Jurkat, Clone E6-1 (cell line): Measurements from ENCODE around the gene HOXC13.

Experiments used
- DNase-seq: peaks from one replicate; pipeline ENCODE4 v3.0.0-alpha.2; 2011; ENCODE audit warnings: low read depth, low spot score
- H3K4me3 ChIP-seq: 2 replicates; pipeline ENCODE4 v1.5.1; 2011; ENCODE audit warnings: mild to moderate bottlenecking, low read length, control low read depth, moderate library complexity

HOXC13 gene

DNA sequence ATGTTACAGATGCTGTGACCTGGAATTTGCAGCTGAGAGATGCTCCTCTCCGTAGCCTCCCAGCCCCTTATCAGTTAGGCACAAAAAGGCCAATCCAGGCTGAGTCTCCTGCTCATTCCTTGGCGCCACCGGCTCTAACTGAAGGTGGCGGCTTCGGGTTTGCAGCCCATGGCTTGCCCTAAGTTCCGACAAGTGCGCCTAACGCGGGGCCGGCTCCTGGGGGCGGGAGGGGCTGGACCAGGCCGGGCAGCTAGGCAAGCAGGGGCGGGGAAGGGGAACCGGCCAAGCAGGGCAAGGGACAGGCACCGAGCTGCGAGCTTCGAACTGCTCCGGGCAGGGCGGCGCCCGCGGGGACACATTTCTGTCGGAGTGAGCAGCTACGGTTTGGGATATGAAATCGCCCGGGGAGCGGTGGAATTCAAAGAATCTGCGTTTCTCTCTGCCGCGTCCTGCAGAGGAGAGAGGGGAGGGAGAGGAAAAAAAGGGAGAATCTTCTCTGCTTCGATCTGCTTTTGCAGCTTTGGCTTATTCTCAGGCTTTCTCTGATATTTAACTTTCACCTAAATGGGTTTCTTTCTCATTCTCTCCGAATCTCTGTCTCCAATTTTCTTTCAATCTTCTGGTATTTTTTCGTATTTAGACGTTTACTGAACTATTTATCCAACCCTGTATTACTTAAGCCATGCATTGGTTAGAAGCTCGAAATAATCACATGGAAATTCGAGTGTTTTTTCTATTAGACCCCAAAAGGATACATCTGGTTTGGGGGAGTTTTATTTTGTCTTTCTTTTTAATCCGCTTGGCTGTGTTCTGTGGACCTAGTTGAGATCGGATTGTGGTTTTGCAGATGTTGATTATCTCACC lies 14.5 kb downstream of the HOXC13 start:
- no peak overlapping the region for H3K4me3 ChIP-seq
- DNase-seq = no peak

DNA sequence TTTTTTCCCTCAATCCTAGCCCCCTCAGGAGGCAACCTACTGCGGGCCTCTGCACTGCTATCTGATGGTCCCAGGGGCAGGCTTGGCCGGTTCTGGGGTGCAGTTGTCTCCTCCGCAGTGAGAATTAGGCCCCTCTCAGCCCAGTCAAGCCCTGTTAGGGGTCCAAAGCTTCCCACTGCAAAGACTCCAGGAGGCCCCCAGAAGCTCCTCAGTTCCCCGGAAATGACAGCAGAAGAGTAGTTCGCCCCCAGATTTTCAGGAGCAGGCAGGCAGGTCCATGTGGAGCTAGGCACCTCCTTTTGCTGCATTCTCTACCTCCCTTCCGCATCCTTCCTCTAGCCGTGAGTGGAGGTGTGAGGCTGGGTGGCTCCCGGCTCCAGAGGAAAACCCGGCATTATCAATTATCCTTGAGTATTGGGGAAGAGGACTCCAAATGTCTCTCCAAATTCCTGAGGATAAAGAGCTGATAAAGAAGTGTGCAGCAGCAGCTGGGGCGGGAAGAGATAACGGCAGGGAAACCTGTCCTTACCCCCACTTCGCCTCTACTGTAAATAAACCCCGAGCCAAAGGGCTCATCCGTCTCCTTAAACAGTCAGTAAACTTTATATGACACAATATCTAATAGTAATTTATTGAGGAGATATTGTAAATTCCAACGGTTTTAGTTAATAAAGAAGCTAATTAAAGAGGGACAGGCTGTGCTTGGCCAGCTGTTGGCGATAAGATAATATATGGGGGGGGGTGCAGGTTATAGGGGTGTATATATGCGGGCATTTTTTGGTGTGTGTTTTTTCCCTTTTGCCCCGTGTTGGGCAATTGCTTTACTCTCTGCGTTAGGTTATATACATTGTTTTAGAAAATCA lies 15.4 kb downstream of the HOXC13 start:
- DNase-seq = no peak
- H3K4me3 ChIP-seq = no peak overlapping the region

DNA sequence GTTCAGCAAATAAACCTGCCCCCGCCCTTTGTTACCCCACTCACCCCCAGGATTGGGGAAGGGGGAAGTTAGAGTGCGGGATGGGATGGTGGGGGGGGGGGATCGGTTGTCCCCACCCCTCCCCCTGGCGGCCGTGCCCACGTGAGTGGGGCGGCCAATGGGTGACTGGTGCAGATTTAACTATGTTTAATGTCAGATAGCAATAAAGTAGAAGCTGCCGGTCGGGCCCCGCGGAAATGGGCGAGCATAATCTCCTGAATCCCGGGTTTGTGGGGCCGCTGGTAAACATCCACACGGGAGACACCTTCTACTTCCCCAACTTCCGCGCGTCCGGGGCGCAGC lies 16.0 kb downstream of the HOXC13 start, which contains the start of gene HOXC12:
TSS of gene HOXC12 (plus strand) at position 210 of the 342 bp plus-strand sequence. CDS start at position 237, 27 bp downstream.
- no peak for DNase-seq
- no peak within 1 kb of the TSS for H3K4me3 ChIP-seq

DNA sequence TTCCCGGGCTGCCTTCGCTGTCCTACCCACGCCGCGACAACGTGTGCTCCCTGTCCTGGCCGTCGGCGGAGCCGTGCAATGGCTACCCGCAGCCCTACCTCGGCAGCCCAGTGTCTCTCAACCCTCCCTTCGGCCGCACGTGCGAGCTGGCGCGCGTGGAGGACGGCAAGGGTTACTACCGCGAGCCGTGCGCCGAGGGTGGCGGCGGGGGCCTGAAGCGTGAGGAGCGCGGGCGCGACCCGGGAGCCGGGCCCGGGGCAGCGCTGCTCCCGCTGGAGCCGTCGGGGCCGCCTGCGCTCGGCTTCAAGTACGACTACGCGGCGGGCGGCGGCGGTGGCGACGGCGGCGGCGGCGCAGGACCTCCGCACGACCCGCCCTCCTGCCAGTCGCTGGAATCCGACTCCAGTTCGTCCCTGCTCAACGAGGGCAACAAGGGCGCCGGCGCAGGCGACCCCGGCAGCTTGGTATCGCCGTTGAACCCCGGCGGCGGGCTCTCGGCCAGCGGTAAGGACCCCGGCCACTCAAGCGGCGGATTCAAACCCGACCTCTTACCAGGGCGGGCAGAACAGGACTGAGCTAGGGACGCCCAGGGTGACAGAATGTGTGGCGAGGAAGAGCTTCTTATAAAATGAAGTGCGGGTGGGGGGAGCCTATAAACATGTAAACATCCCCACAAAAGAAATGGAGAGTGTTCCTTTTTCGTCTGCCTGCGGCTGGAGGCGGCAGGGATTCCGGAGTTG lies 16.6 kb downstream of the HOXC13 start:
- DNase-seq = no peak
- no peak overlapping the region for H3K4me3 ChIP-seq

DNA sequence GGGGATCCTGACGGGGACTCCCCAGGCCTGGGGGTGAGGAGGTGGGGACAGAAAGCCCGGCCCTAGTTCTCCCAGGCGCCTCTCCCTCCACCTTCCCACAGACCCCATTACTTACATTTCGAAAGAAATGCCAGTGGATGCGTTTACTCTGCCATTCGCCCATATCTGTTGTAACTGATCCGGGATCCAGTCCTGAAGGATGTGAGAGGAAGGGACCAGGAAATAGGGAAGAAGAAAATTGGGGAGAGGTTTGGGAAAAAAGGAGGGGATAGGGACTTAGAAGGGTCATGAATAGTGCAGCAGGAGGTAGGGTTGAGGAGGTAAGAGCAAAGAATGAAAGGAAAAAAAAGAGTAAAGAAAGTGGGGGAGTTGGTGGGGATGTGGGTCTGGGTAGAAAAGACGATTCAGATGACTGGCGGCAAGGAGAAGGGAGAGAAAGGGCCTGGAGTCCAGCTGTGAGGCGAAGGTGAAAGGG lies 17.2 kb downstream of the HOXC13 start:
- no peak for DNase-seq
- no peak overlapping the region for H3K4me3 ChIP-seq

DNA sequence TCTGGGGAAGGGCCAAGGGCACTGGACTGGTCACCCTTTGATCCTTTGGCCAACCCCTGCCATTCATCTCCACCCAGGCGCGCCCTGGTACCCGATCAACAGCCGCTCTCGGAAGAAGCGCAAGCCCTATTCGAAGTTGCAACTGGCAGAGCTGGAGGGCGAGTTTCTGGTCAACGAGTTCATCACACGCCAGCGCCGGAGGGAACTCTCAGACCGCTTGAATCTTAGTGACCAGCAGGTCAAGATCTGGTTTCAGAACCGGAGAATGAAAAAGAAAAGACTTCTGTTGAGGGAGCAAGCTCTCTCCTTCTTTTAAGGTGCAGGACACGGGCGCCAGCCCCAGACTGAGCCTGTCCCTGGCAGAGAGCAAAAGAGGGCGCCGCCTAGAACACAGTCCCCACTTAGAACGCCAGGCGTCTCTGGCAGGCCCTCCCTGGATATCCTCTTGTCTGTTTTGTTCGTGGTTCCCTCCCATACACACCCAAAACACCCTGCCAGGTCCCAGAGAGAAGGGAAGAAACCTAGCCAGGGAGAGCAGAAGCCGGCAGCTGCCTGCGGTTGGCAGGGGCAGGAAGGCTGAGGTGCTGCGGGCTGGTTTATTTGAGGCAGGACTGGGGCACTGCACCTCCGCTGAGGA lies 17.7 kb downstream of the HOXC13 start:
- DNase-seq = peak; percentile 58
- no peak overlapping the region for H3K4me3 ChIP-seq

DNA sequence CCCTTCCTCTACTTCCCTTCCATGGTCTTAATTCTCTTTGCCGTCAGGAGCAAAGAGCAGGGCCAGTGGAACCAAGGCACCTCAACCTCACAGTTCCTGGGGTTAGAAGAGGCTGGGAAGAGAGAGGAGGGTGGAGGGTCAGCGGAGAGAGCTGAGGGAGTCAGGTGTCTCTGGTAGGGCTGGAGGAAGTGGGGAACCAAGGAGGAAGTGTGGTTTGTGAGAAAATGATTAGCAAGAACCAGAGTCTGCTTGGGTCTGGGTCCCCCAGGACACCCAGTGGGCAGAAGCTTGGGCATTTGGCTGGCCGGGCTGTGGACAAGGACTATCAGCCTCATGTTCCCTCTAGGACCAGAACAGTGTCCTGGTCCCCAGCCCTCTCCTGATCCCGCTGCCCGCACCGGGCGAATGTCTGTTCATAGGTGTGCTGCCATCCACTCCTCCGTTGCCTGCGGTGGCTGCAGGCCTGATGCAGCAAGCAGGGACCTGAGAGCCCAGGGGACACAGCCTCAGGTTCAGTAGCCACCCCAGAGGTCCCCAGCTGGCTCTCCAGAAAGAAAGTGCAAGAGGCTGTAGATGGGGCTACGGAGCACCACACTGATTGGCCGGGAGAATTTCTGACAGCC lies 18.4 kb downstream of the HOXC13 start:
- no peak overlapping the region for H3K4me3 ChIP-seq
- DNase-seq = no peak

DNA sequence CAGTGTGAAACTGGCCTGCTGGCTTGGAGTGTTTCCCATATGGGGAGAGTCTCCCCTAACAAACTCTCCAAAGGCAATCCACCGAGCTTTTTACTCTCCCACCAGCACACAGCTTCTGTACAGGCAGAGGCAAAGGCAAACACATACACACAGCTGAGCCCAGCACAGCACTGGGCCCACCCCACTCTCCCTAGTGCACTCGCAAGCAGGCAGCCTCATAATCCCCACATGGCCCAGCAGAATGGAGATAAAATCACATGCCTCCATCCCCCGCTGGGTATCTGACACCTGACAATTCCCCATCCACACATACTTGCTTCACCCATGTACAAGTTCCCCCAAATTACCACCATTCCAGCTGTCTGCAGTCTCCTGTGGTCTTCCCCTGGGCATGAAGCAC lies 19.5 kb downstream of the HOXC13 start:
- H3K4me3 ChIP-seq = no peak overlapping the region
- no peak for DNase-seq

DNA sequence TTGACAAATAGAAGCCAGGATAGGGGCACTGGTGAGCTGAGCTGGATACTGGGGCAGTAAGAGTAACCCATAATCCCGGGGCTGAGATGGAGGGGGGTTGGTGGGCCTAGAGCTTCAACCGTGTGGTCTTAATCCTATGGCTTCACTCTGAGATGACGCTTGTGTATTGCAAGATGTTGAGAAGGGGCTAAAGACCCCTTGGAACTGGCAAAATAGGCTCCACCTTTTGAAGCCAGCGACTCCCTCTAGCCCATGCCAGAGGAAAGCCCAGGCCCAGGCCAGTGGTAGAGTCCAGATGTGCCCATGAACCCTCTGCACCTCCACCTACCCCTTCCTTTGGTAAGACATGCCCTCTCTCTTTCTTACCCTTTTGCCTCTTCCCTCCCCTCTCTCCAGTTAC lies 20.7 kb downstream of the HOXC13 start:
- H3K4me3 ChIP-seq = no peak overlapping the region
- no peak for DNase-seq

DNA sequence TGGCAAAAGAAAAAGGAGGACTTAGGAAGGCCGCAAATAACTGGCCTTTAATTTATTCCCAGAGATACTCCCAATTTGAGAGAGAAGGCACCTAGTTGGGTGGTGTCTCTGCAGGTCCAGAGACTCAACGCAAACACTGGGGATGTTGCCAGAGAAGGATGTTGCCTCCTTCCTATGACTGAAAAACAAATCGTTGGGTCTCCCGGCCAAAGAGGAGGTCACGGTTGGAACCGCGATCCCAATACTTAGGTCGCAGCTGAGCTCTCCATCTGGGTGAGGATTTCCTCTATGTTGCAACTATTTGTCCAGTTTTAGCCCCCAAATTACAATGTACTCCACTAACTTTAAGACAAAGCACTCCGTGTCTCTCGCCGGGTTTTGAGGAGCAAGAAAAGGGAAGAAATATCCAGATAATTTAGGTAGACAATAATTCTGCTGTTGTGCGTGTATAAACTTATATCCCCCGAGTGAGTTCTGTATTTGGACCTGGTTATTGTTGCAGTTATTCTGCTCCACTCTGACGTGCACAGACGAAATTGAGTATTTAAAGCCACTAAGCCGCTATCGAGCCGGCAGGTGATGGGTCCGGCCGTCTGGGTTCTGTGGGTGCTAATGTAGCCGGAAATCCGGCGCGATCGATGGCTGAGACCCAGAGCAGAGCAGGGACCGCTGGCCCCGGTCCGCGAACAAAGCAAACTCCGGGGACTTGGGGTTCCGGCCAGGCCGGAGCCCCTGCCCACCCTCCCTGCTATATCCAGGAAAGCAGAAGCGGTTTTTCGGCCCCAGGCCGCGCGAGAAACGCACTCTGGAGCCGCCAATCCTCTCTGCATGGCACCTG lies 21.8 kb downstream of the HOXC13 start:
- no peak overlapping the region for H3K4me3 ChIP-seq
- no peak for DNase-seq

DNA sequence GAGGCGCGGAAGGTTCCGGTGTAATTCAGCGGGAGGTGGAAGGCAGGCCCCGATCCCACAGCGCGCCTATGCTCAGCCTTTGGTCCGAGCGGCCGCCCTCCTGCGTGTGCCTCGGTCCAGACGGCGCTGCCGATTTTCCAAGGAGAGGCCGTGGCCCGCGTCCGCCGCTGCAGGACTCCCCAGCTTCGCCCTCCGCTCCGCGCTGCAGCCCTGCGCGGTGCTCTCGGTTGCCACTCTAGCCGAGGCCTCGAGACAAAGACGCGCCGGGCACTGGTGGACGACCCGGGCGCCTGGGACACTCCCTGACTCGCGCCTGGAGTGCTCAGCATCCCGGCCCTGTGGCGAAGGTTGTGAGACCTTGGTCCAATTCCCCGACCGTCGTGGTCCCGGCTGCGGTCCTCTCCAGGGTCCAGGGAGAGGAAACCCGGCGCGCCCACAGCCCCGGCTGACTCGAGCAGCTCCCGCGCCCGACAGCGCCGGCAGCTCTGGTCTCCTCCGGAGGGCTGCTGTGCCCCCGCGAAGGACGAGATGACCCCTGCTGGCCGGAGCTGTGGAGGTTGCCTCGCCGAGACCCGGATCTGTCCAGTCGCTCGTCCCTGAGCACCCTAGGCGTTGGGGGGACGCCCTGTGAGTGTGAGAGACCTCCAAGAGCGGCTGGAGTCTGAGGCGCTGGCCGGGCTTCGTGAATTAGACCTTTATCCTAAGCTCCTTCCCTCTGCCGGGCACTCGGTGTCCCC lies 22.6 kb downstream of the HOXC13 start:
- no peak for DNase-seq
- H3K4me3 ChIP-seq = no peak overlapping the region

DNA sequence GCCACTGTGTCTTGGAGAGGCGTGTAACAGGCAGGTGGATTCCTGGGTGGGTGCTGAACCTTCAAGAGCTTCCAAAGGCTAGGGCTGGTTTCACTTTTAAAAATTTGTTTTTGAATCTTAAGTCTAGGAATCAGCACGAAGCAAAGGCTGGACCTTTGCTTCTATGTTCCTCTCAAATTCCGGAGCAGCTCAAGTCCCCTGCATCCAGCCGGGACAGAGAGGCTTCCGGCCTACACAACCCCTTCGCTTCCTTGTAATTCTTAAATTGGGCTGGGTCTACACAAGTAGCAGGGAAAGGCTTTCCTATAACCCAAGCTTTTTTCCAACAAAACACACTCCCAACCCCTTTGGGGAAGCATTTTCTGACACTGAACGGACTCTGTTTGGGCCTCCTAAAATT lies 24.4 kb downstream of the HOXC13 start:
- no peak for DNase-seq
- no peak overlapping the region for H3K4me3 ChIP-seq

DNA sequence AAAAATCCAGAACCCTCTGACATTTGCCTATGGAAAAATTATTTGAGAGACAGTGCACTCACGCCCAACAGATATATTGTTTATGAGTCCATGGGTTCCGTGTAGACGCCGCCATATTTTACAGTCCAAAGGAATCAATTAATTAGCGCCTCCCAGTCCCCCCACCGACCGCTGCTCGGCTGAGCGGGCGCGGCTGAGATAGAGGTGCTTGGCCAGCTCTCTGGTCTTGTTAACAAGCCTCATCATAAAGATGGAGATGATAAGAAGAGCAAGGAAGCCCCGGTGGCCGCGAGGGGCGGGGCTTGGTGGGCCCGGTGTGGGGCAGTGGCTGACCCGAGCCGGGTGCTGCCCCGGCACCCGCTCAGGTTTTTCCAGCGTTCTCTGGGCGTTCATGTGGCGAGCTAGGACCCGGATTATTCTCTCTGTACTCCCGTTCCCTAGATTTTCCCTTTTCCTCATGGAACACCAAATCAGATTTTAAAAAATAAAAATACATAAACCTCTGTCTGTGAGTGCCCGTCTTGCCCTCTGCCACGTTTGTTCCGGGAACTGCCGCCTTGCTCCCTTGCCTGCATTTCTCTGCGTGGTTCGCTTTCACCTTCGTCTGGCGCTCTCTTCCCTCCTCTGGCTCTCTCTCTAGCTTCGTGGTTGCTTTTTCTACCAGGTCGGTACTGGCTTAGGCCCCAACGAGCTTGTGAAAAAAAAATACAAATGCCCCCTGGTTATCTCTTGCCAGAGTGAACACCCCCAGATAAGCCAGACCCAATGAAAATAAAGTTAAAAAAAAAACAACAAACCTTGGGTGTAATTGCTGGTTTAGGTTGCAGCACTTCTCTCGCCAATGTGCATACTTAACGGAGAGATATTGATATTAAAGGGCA lies 25.0 kb downstream of the HOXC13 start:
- no peak for DNase-seq
- H3K4me3 ChIP-seq = no peak overlapping the region

DNA sequence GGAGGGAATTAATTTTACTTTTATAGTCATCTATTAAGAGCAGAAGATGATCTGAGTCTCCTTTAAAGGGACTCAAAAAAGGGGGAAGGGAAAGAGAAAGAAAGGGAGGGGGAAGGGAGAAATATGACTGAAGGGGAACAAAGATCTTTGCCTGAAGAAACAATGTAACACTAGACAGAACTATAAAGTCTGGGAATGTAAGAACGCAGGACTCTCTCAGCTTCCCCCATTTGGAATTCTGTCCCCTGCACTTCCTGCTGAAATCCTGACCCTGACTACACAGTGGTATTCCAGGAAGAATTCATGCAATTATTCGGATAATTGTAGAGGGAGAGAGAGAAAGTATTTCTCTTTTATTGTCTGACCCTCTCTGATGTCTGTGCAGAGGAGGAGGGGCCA lies 25.7 kb downstream of the HOXC13 start:
- no peak overlapping the region for H3K4me3 ChIP-seq
- no peak for DNase-seq

DNA sequence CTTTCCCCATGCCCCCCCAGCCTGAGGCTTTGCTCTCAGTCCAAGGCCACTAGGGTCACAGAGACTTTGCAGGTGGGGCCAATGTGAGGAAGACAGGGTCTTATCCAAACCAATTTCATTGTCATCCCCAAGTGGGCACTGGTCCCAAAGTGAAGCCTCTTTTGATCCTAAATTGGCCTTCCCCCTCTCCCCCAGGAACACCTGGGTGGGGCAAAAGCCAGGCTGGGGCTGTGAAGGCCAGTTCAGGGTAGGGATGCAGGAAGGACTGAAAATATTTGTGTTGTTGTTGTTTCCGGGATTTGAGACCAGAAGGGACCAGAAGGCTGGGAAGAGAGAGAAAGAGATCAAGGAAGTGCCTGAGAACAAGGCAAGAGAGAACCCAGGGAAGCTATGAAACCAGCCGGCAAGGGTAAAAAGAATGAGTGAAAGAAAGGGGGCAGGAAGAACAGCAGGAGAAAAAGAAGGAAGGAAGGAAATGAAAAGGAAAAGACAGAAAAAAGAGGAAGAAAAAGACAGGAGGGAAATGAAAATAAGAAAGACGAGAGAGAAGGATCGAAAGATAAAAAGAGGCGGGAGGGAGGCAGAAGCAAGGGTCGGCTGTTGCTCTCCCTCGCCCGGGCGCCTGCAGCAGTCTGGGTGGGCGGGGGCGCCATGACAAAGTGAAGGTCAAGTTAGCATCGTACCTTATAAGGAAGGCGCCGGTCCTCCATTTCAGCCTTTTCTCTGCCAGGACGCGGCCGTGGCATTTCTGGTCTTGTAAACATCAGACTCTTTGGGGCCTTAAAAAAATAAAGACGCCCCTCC lies 26.9 kb downstream of the HOXC13 start:
- no peak overlapping the region for H3K4me3 ChIP-seq

DNA sequence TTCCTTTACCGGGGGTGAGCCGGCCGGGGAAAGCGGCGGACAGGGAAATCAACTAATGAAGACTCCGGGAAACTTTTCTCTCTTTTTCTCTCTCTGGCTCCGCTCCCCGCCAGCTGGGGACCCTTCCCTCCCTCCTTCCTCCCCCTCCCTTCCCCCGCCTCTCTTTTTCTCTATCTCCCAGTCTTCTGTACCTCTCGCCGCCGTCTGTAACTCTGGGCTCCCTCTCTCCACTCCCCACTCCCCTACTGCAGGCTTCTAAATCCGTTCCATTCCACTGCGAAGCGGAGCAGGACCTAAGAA lies 27.4 kb downstream of the HOXC13 start:
- no peak for DNase-seq
- H3K4me3 ChIP-seq = no peak overlapping the region

More for the DNA sequence above, 26.9 kb downstream of the HOXC13 start:
- DNase-seq = no peak
